Measurements from ENCODE around the gene TGM3.

DNA sequence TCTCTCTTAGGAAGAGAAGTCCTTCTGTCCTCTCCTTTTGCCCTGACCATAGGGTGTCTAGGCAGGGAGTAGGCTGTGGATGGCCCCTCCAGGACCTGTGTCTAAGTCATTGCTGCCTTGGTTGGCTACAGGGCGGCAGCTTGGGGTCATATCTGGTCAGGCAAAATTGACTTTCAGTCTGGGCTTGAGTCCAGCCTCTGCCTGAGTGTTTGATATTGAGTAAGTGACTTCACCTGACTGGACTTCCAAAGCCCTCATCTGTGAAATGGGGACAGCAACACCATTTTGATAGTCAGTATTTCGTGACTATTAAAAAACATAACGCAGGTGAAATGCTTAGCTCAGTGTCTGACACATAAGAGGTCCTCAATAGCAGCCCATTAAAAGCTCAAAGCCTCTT, 4.6 kb downstream of the TGM3 start:
- TF ChIP-seq POLR2AphosphoS5 (IDR thresholded peaks at IDR 0.05; ENCODE audit: low read depth, low read length) (no peak), POLR2A (IDR thresholded peaks at IDR 0.05; ENCODE audit: low read depth, low read length) (no peak), TAF1 (IDR thresholded peaks at IDR 0.05; ENCODE audit: low read depth, low read length) (no peak), POU2F2 (IDR thresholded peaks at IDR 0.05; ENCODE audit: low read depth, low read length) (no peak), PAX5 (IDR thresholded peaks at IDR 0.05; ENCODE audit: insufficient read depth, low read length, severe bottlenecking) (no peak), SPI1 (IDR thresholded peaks at IDR 0.05; ENCODE audit: low read depth, low read length) (no peak)

All from GM12891 (cell line).